RWPE1 (cell line): ENCODE results near the gene CABYR.
"Not testable (repeated sequence)": the region's sequence is repeated elsewhere in the genome, so short reads cannot be mapped to it uniquely, and the experiment has no call there.

ENCODE experiments used
- CTCF ChIA-PET: fragments of 350-600 bp; sonication (Branson Sonifier 250); formaldehyde crosslinking; extraction: SDS; loops from one replicate; lab custom pipeline; 2021; lab: Yijun Ruan, JAX
- POLR2A ChIA-PET: fragments of 400-600 bp; formaldehyde crosslinking; extraction: SDS; loops from one replicate; lab custom pipeline; 2020; ENCODE audit warnings: antibody characterized with exemption; ENCODE audit not compliant: low non-redundant PET; lab: Yijun Ruan, JAX
- DNase-seq: peaks from one replicate; pipeline ENCODE4 v3.0.0; 2012; ENCODE audit warnings: low spot score
- H3K27ac ChIP-seq: fragments of 450-650 bp; 2 replicates; pipeline ENCODE4 v1.5.1; 2017
- CTCF ChIP-seq: fragments of 450-650 bp; conservative IDR thresholded peaks from 2 replicates; pipeline ENCODE4 v1.5.1; 2017; ENCODE audit warnings: low read depth, mild to moderate bottlenecking

CABYR gene

GRCh38 chr18:24140697-24141096 lies 1.8 kb downstream of the CABYR start:
- no peak for DNase-seq
- ChIA-PET CTCF (no interaction called here), POLR2A (no interaction called here)
- TF ChIP-seq CTCF = no peak
- H3K27ac ChIP-seq = no peak overlapping the region

- POLR2A ChIA-PET = no interaction called here
- CTCF ChIA-PET = no interaction called here
- DNase-seq = no peak
- no peak overlapping the region for H3K27ac ChIP-seq
- TF ChIP-seq CTCF = no peak
These were observed 3.5 kb downstream of the CABYR start for GRCh38 chr18:24142376-24142775.

- H3K27ac ChIP-seq, POLR2A ChIA-PET, DNase-seq, CTCF ChIA-PET: not testable (repeated sequence)
These were observed 10.7 kb downstream of the CABYR start for GRCh38 chr18:24149591-24149990.

DNA sequence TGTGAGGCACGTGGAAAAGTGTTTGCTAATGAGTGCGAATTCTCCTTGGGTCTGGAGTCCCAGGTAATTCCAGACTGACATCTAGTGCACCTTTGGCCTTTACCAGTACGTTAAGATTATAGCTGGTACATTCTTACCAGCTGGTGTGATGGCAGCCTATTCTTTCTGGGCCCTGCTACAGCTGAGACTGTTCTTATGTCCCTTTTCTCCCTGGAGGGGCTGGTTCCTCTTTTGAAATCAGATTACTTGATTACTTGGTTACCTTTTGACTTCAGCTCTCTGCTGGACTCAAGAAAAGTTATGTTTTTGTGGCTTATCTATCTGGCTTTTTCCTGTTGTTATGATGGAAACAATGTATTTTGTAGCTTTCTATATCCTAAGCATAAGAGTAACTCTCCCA lies 14.5 kb downstream of the CABYR start:
- TF ChIP-seq CTCF = no peak
- ChIA-PET POLR2A (no interaction called here), CTCF (no interaction called here)
- DNase-seq = no peak
- H3K27ac ChIP-seq = no peak overlapping the region

GRCh38 chr18:24157855-24158254 lies 19.0 kb downstream of the CABYR start:
- TF ChIP-seq CTCF = no peak
- POLR2A ChIA-PET = no interaction called here
- CTCF ChIA-PET = no interaction called here
- no peak overlapping the region for H3K27ac ChIP-seq
- DNase-seq = no peak

- TF ChIP-seq CTCF = no peak
- peak; percentile 23 for DNase-seq
- CTCF ChIA-PET = no interaction called here
- POLR2A ChIA-PET = no interaction called here
- H3K27ac ChIP-seq = no peak overlapping the region
These were observed 21.2 kb downstream of the CABYR start for GRCh38 chr18:24160086-24160485.

GRCh38 chr18:24161304-24161703 lies 22.4 kb downstream of the CABYR start:
- DNase-seq = no peak
- ChIA-PET CTCF (no interaction called here), POLR2A (no interaction called here)
- H3K27ac ChIP-seq = no peak overlapping the region
- no peak for TF ChIP-seq CTCF
